CD4-positive, alpha-beta memory T cell (primary cell): Measurements from ENCODE around the gene ZNF710. TPM values are rescaled to one million over a fixed set of nuclear protein-coding genes. Genes with fewer than 3 reads are reported as not detected.
A peak's percentile ranks its signal among the peaks of the same experiment; 100 is the strongest.

Experiments
- CTCF ChIA-PET: fragments of 350-600 bp; sonication (Branson Sonifier 250); formaldehyde crosslinking; loops from one replicate; lab custom pipeline; 2021; ENCODE audit warnings: inconsistent platforms; ENCODE audit not compliant: partially characterized antibody; lab: Charles Lee
- POLR2A ChIA-PET: fragments of 350-600 bp; sonication (Branson Sonifier 250); formaldehyde crosslinking; loops from one replicate; lab custom pipeline; 2021; ENCODE audit not compliant: partially characterized antibody; lab: Charles Lee
- DNase-seq, 5 donors: peaks; one replicate each; pipeline versions ENCODE4 v3.0.0 to v3.0.0-alpha.2; 2020 to 2022; ENCODE audit warnings: mixed read lengths in 1 of 5
- H3K27ac ChIP-seq: one replicate; pipeline ENCODE4 v1.7.0; 2013; ENCODE audit warnings: low read depth, low read length
- H3K27me3 ChIP-seq: 2 replicates; pipeline ENCODE4 v1.7.0; 2013; ENCODE audit warnings: mild to moderate bottlenecking, low read length, moderate library complexity; ENCODE audit not compliant: insufficient read depth
- H3K36me3 ChIP-seq: 2 replicates; pipeline ENCODE4 v1.7.0; 2013; ENCODE audit warnings: mild to moderate bottlenecking, low read length, moderate library complexity; ENCODE audit not compliant: insufficient read depth
- H3K4me1 ChIP-seq: 2 replicates; pipeline ENCODE4 v1.7.0; 2013; ENCODE audit warnings: mild to moderate bottlenecking, low read length, moderate library complexity; ENCODE audit not compliant: insufficient read depth
- H3K4me3 ChIP-seq, 2 donors: one replicate each; pipeline ENCODE4 v1.7.0; 2013; ENCODE audit warnings: low read length in 2 of 2, mild to moderate bottlenecking in 1 of 2
- H3K9me3 ChIP-seq, 2 donors: one replicate each; pipeline ENCODE4 v1.7.0; 2013; ENCODE audit warnings: low read length in 2 of 2, control low read depth in 1 of 2; ENCODE audit not compliant: control insufficient read depth in 1 of 2
- H3K27ac Mint-ChIP-seq, 7 donors: one replicate each; pipeline ENCODE4 v1.8.0; 2020 to 2021; ENCODE audit warnings: mixed read lengths in 7 of 7, mild to moderate bottlenecking in 6 of 7, inconsistent platforms in 3 of 7, moderate library complexity in 3 of 7
- H3K27me3 Mint-ChIP-seq, 2 donors: one replicate each; pipeline ENCODE4 v1.8.0; 2020 to 2021; ENCODE audit warnings: mixed read lengths in 2 of 2
- H3K36me3 Mint-ChIP-seq, 2 donors: one replicate each; pipeline ENCODE4 v1.8.0; 2020 to 2021; ENCODE audit warnings: mixed read lengths in 2 of 2, inconsistent platforms in 1 of 2, mild to moderate bottlenecking in 1 of 2
- H3K4me1 Mint-ChIP-seq, 4 donors: one replicate each; pipeline ENCODE4 v1.8.0; 2020 to 2021; ENCODE audit warnings: mixed read lengths in 4 of 4, mild to moderate bottlenecking in 1 of 4
- H3K4me3 Mint-ChIP-seq, 8 donors: one replicate each; pipeline ENCODE4 v1.8.0; 2020 to 2021; ENCODE audit warnings: mixed read lengths in 8 of 8, mild to moderate bottlenecking in 7 of 8, moderate library complexity in 6 of 8, inconsistent platforms in 3 of 8
- H3K9me3 Mint-ChIP-seq, 8 donors: one replicate each; pipeline ENCODE4 v1.8.0; 2020 to 2021; ENCODE audit warnings: mixed read lengths in 8 of 8, mild to moderate bottlenecking in 5 of 8, inconsistent platforms in 3 of 8, moderate library complexity in 1 of 8
- intact Hi-C: fragments of 100-400 bp; cut with micrococcal nuclease; formaldehyde crosslinking; loops from one replicate; pipeline ENCODE4 v1.15.1; 2023
- polyA plus RNA-seq, 2 donors: library from polyadenylated mRNA; unstranded; fragments of 300-500 nt; fragmentation: Illumina TruSeq; gene quantifications; one replicate each; pipeline ENCODE4 v1.2.3, GENCODE V29; 2021
- total RNA-seq, 2 experiments: library from RNA; stranded (reverse); gene quantifications; one replicate each; pipeline ENCODE4 v1.2.3, GENCODE V29; 2021

The ZNF710 gene
- total and polyA plus RNA-seq, 4 experiments from 2014 or later, result 0.10 to 19.7 (median 10.9) TPM

- Histone ChIP-seq H3K9me3 (no peaks in the 10 kb centered on the region), H3K4me3 (no peak overlapping the region), H3K27me3 (no peaks in the 10 kb centered on the region), H3K4me1 (peaks cover 18% of the 10 kb centered on the region), H3K36me3 (no peaks in the 10 kb centered on the region), H3K27ac (no peak overlapping the region)
- no peaks in the 10 kb centered on the region for H3K27me3 Mint-ChIP-seq
- H3K27ac Mint-ChIP-seq, result peak overlapping the region in 1 of 7 donors; percentile 8
- CTCF ChIA-PET, result no interaction called here
- peaks cover 17 to 46% (median 26%) of the 10 kb centered on the region in 4 donors for H3K4me1 Mint-ChIP-seq
- H3K9me3 Mint-ChIP-seq, result no peaks in the 10 kb centered on the region
- H3K36me3 Mint-ChIP-seq, result peaks cover 0 to 7% of the 10 kb centered on the region in 2 donors
- H3K4me3 Mint-ChIP-seq, result no peak overlapping the region
- intact Hi-C loops, result no loop called here
- POLR2A ChIA-PET, result no interaction called here
- DNase-seq, result no peak
Measured at GRCh38 chr15:90022345-90022744, 21.2 kb downstream of the ZNF710 start.

- Mint-ChIP-seq H3K36me3 (peaks cover 0 to 7% of the 10 kb centered on the region in 2 donors), H3K27ac (peak overlapping the region in 1 of 7 donors; percentile 36), H3K4me1 (peaks cover 12 to 39% (median 20%) of the 10 kb centered on the region in 4 donors), H3K9me3 (peaks cover 0 to under 1% (median 0%) of the 10 kb centered on the region in 8 donors), H3K27me3 (no peaks in the 10 kb centered on the region), H3K4me3 (no peak overlapping the region)
- ChIA-PET CTCF (interaction anchor here (1.0 kb wide), 1 partner anchor 48 kb away, joined by 4 read pairs; no protein-coding TSS in a partner anchor), POLR2A (interaction anchor here (0.7 kb wide), 1 partner anchor 22 kb away, joined by 4 read pairs; the partner anchor contains the start of gene ZNF710)
- intact Hi-C loops, result no loop called here
- Histone ChIP-seq H3K27me3 (no peaks in the 10 kb centered on the region), H3K9me3 (no peaks in the 10 kb centered on the region), H3K4me3 (no peak overlapping the region), H3K4me1 (peaks cover 11% of the 10 kb centered on the region), H3K27ac (no peak overlapping the region), H3K36me3 (no peaks in the 10 kb centered on the region)
- no peak for DNase-seq
Measured at GRCh38 chr15:90022905-90023700, 22.0 kb downstream of the ZNF710 start.

DNA sequence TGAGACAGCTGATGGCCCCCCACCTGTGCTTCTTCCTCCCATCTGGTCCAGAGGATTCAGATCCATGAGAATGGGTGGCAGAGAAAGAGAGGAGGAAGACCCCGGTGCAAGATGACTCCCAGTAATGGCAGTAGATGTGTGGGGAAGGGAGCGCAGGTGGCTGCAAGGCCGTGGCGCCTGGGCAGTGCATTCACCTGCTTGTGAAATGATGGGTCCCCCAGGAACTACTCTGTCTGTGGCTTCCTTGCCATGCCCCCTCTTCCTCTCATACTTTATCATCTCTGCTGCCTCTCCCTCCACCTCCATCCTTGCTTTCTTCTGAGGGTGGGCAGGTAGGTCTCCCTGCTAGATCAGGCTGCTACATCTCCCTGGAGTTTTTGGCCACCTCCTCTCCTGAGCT, 23.3 kb downstream of the ZNF710 start:
- Histone ChIP-seq H3K9me3 (no peaks in the 10 kb centered on the region), H3K4me1 (peaks cover 9% of the 10 kb centered on the region), H3K36me3 (no peaks in the 10 kb centered on the region), H3K27me3 (no peaks in the 10 kb centered on the region), H3K27ac (no peak overlapping the region), H3K4me3 (no peak overlapping the region)
- POLR2A ChIA-PET, result no interaction called here
- Mint-ChIP-seq H3K36me3 (peaks cover 2 to 3% of the 10 kb centered on the region in 2 donors), H3K9me3 (peaks cover 0 to 7% (median 0%) of the 10 kb centered on the region in 8 donors), H3K27me3 (no peaks in the 10 kb centered on the region), H3K27ac (peak overlapping the region in 3 of 7 donors; percentile 22 to 66 (median 30)), H3K4me1 (peaks cover 11 to 36% (median 21%) of the 10 kb centered on the region in 4 donors), H3K4me3 (peak overlapping the region in 1 of 8 donors; percentile 23)
- intact Hi-C loops, result no loop called here
- CTCF ChIA-PET, result no interaction called here
- DNase-seq, result no peak

- no peak for DNase-seq
- Histone ChIP-seq H3K36me3 (no peaks in the 10 kb centered on the region), H3K9me3 (no peaks in the 10 kb centered on the region), H3K27ac (no peak overlapping the region), H3K4me1 (peaks cover 5% of the 10 kb centered on the region), H3K4me3 (no peak overlapping the region), H3K27me3 (no peaks in the 10 kb centered on the region)
- peaks cover 0 to 7% (median 0%) of the 10 kb centered on the region in 8 donors for H3K9me3 Mint-ChIP-seq
- intact Hi-C loops, result no loop called here
- peak overlapping the region in 2 of 7 donors; percentile 3 to 35 for H3K27ac Mint-ChIP-seq
- H3K4me3 Mint-ChIP-seq, result no peak overlapping the region
- peaks cover 11 to 34% (median 23%) of the 10 kb centered on the region in 4 donors for H3K4me1 Mint-ChIP-seq
- POLR2A ChIA-PET, result interaction anchor here (1.2 kb wide), 1 partner anchor 12 kb away, joined by 5 read pairs; no protein-coding TSS in a partner anchor
- CTCF ChIA-PET, result no interaction called here
- H3K27me3 Mint-ChIP-seq, result no peaks in the 10 kb centered on the region
- H3K36me3 Mint-ChIP-seq, result peaks cover 2 to 3% of the 10 kb centered on the region in 2 donors
Measured at GRCh38 chr15:90025489-90026033, 24.4 kb downstream of the ZNF710 start.

GRCh38 chr15:90028376-90028944, 27.3 kb downstream of the ZNF710 start:
- no peaks in the 10 kb centered on the region for H3K27me3 Mint-ChIP-seq
- DNase-seq, result no peak
- Histone ChIP-seq H3K9me3 (no peaks in the 10 kb centered on the region), H3K36me3 (no peaks in the 10 kb centered on the region), H3K4me1 (peaks cover 27% of the 10 kb centered on the region), H3K27me3 (no peaks in the 10 kb centered on the region), H3K27ac (no peak overlapping the region), H3K4me3 (no peak overlapping the region)
- H3K27ac Mint-ChIP-seq, result no peak overlapping the region
- peaks cover 0 to 5% of the 10 kb centered on the region in 2 donors for H3K36me3 Mint-ChIP-seq
- H3K4me3 Mint-ChIP-seq, result no peak overlapping the region
- peaks cover 0 to 7% (median 0%) of the 10 kb centered on the region in 8 donors for H3K9me3 Mint-ChIP-seq
- ChIA-PET CTCF (interaction anchor here (1.1 kb wide), 1 partner anchor 128 kb away, joined by 3 read pairs; no protein-coding TSS in a partner anchor), POLR2A (interaction anchor here (0.7 kb wide), 1 partner anchor 61 kb away, joined by 3 read pairs; no protein-coding TSS in a partner anchor)
- intact Hi-C loops, result no loop called here
- H3K4me1 Mint-ChIP-seq, result peaks cover 22 to 42% (median 30%) of the 10 kb centered on the region in 4 donors

- H3K27ac Mint-ChIP-seq, result no peak overlapping the region
- no peaks in the 10 kb centered on the region for H3K36me3 ChIP-seq
- ChIA-PET POLR2A (no interaction called here), CTCF (interaction anchor here (1.1 to 4.0 kb wide), 2 partner anchors 42 to 127 kb away, joined by 3 to 19 read pairs; no protein-coding TSS in a partner anchor)
- H3K27ac ChIP-seq, result no peak overlapping the region
- H3K4me3 ChIP-seq, result no peak overlapping the region
- no peaks in the 10 kb centered on the region for H3K27me3 ChIP-seq
- no peaks in the 10 kb centered on the region for H3K9me3 ChIP-seq
- H3K4me1 Mint-ChIP-seq, result peaks cover 25 to 44% (median 34%) of the 10 kb centered on the region in 4 donors
- H3K27me3 Mint-ChIP-seq, result no peaks in the 10 kb centered on the region
- DNase-seq, result no peak
- H3K4me1 ChIP-seq, result peaks cover 33% of the 10 kb centered on the region
- intact Hi-C loops, result no loop called here
- peaks cover 0 to 5% of the 10 kb centered on the region in 2 donors for H3K36me3 Mint-ChIP-seq
- H3K4me3 Mint-ChIP-seq, result no peak overlapping the region
- peaks cover 0 to 7% (median 0%) of the 10 kb centered on the region in 8 donors for H3K9me3 Mint-ChIP-seq
Measured at GRCh38 chr15:90029024-90029423, 27.9 kb downstream of the ZNF710 start.
